Fibroblast of skin of left biceps (primary cell): ENCODE measurements around the gene VWA8.

Experiments used
- DNase-seq, 2 experiments: peaks; one replicate each; pipeline ENCODE4 v3.0.0-alpha.2; 2013; ENCODE audit warnings: low read depth in 2 of 2

Gene VWA8

DNA sequence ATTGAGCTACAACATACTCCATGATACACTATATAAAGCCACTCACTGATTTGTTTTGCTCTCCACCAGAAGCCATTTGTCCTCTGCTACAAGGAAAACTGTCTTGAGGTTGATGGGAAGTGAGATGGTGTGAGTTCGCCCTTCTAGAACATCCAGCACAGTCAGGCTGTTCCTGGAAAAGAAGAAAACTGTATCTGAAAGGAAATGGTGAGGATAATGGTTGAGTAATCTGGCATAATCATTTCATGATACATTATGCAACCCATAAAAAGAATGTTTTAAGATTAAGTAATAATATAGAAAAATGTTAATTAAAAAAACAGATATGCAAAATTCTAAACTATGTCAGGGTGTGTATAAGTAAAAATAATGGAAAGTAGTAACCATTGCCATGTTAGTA is 269.6 kb downstream of the VWA8 start:
- DNase-seq, result no peak

- DNase-seq, result no peak
Measured at GRCh38 chr13:41682766-41683165, 278.1 kb downstream of the VWA8 start.

GRCh38 chr13:41682001-41682400 is 278.9 kb downstream of the VWA8 start:
- no peak for DNase-seq

- no peak for DNase-seq
Measured at GRCh38 chr13:41681587-41681986, 279.3 kb downstream of the VWA8 start.

DNA sequence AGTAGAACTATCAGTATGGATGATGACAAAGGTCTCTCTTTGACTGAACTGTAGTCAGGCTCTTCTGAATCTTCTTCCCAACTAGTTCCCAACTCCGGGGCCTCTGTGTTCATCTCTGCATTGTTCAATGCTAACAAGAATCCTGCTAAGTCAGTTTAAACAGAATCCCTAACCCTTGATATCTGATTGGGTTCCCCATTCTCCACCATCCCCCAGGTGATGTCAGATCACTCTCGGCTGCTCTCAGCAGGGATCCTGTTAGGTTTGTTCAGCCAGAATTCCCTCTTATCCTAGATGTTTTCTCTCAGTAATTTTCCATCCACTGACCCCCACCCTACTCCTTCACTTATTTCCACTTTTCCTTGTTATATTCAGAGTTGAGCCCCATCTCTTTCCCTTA is 280.0 kb downstream of the VWA8 start:
- DNase-seq, result no peak

GRCh38 chr13:41678848-41679247 is 282.1 kb downstream of the VWA8 start:
- DNase-seq, result no peak

- peak in 1 of 2 experiments; percentile 36 for DNase-seq
Measured at GRCh38 chr13:41678249-41678648, 282.7 kb downstream of the VWA8 start.

DNA sequence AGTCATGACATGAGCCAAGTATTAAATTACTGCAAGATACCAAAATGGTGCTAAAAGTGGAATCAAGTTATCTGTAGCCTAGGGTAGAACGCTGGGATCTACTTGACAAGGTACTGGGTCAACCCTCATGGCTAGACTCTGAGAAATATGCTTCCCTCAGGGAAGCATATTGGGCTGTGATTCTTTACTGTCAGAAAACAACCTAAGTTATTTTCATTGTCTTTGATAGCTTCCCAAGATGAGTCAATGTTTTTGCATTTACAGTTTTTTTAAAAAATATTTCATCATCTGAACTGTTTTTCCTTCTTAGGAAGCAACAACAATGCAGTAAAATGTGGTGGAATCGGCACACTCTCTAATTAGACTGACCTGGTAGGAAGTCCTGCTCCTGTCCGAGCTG is 285.6 kb downstream of the VWA8 start:
- no peak for DNase-seq

GRCh38 chr13:41674246-41674645 is 286.7 kb downstream of the VWA8 start:
- no peak for DNase-seq

DNA sequence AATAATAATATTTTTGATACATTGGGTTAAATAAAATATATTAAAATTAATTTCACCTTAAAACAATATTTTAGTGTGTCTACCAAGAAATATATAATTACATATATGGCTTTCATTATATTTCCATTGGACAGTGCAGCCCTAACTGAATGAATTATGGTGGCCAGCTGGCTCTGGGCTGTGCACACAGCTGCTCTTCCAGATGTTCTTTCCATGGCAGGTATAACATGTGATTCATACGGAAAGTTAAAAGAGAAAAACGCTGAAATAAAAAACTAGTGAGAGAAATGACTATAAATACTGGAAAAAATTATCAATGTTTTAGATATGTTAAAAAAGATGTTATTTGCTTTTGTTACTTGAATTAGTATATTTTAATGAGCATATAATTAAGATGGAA is 287.3 kb downstream of the VWA8 start:
- DNase-seq, result no peak

DNA sequence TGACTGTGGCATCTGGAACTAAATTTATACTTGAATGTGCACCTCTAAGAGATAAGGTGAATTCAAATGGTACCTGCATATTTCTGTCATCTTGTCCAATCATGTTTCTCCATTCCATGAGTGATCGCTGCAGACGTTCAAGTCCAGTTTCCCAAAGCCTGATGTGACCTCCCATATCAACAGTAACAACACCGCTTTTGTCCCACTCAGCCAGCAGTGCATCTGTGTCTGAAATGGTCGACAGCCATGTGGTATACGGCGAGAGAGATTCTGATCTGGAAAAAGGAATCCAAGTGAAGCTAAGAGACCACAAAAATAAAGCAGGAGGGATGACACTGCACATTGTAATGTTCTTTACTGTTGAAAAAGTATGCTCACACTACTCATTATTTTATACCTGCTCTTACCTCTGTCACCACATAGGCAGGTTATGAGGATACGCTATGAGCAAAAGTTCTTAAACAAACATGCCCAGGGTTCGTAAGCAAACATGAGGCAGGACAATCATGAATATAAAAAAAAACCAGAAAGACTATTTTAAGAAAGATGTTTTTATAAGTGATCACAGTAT is 290.0 kb downstream of the VWA8 start:
- DNase-seq, result no peak

GRCh38 chr13:41668130-41668757 is 292.7 kb downstream of the VWA8 start:
- peak; percentile 78 to 80 for DNase-seq

DNA sequence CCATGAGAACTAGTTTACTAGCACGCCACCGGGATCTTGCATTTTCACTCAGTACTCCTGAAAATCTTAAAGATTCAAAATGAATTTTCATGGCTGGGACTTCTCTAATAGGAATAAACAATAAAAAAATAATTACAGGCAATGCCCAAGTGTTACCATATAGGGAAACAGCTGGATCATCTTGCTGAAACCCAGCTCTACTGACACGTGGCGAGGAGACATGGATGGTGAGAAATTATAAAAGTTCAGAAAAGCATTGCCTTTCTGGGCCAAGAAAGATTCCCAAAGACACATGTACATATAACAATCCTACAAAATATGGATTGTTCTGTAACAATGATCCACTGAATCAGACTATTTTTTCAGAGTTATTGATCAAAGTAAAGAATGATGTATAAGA is 294.3 kb downstream of the VWA8 start:
- no peak for DNase-seq

DNA sequence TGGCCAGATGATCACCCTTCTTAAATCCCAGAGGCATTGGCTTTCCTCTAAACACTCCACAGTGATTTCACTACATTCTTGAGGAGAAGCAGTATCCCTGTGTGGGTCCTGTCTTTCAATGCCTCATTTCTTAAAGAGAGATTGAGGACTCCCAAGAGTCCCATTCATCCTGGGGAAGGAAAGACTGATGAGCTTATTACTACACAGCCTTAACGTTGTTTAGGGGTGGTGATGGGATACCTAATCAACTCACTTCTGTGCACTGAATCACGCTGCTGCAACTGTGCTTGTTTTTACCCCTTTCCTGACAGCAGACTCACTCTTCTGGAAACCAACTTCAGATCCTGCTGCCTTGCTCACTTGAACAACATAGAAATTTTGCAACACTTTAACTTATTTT is 300.5 kb downstream of the VWA8 start:
- DNase-seq, result peak; percentile 60 to 72

DNA sequence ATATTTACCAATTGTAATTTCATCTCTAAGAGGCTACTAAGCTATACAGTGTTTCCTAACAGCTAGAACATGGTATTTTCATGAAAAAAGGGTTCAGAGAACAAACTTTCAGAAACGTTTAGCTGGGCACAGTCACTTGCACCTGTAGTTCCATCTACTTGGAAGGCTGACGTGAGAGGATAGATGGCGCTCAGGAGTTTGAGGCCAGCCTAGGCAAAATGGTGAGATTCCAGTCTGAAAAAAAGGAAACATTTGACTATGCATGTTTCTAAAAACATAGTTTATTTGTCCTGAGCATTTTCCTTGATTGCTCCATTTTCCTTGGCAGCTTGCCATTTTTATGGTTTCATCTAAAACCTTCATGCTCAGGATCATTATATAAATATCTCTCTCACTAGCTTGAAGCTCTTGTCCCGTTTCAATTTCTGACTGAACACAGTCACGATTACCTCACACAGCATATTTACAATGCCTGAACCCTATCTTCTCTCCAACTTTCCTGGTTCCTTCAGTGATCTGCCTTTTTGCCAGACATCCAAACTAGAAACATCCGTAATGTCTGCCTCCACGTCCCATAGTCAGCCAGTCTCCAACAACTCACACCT is 302.8 kb downstream of the VWA8 start:
- DNase-seq, result peak; percentile 28 to 38

- no peak for DNase-seq
Measured at GRCh38 chr13:41655997-41656396, 304.9 kb downstream of the VWA8 start.

- no peak for DNase-seq
Measured at GRCh38 chr13:41654796-41655195, 306.1 kb downstream of the VWA8 start.

- peak in 1 of 2 experiments; percentile 32 for DNase-seq
Measured at GRCh38 chr13:41652735-41653361, 308.1 kb downstream of the VWA8 start.

- DNase-seq, result no peak
Measured at GRCh38 chr13:41651413-41652058, 309.4 kb downstream of the VWA8 start.

- no peak for DNase-seq
Measured at GRCh38 chr13:41650706-41651105, 310.2 kb downstream of the VWA8 start.

DNA sequence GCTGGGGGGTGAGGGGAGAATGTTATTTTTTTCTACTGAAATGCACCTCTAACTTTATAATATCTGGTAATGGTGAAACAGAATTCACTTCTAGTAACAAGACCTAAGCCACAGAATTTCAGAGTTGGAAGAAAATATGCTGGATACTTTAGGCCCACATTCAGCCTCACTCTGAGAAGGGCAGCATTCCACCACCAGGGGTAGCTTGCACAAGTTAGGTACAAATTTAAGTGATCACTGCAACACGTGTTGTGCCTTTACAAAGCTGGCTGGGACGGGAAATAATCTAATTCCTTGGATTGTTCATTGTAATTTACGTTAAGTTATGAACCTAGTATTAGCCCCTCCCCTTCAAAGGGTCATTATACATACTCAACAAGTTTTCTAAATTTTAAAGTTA is 311.2 kb downstream of the VWA8 start:
- no peak for DNase-seq

DNA sequence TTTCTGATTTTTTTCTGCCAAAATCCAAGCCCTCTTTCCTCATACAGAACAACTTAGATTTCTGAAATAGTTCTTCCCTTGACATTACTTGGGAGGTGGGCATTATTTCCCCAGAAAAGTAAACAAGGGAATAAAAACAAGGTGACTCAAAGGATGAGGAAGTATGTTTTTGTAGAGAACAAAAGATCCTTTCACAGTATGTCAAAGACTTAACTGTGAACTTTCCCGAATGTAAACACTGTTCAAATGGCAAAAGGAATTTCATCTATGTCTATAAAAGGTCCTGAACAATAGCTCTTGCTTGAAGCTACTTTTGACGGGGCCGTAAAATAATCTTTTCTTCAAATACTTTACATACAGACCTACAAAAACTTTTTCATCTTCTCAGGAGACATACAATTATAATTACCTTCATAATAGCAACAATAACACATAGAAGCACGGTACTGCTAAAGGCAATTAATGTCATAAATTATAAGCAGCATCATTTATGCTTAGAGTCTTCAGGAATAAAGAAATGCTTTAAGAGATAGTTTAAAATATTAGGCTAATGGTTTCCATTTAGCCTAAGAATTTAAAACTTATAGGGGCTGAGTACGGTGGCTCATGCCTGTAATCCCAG is 312.5 kb downstream of the VWA8 start:
- DNase-seq, result no peak
